HTERT RPE-1 (cell line): ENCODE data around the gene CMIP.
"Not testable (repeated sequence)": the region's sequence is repeated elsewhere in the genome, so short reads cannot be mapped to it uniquely, and the experiment has no call there.

Experiments used
- in situ Hi-C: fragments of 300-500 bp; cut with MboI; formaldehyde crosslinking; loops from 4 replicates; pipeline ENCODE4 v1.14.3; 2020; ENCODE audit warnings: low sequenced_read_pairs

Gene CMIP

GRCh38 chr16:81421126-81421525 is 23.5 kb upstream of the CMIP start:
- in situ Hi-C loops, result no loop called here

- in situ Hi-C loops, result no loop called here
Observed at GRCh38 chr16:81421536-81421935, 23.1 kb upstream of the CMIP start.

- in situ Hi-C loops, result not testable (repeated sequence)
Observed at GRCh38 chr16:81422153-81422552, 22.5 kb upstream of the CMIP start.

- in situ Hi-C loops, result no loop called here
Observed at GRCh38 chr16:81424771-81425170, 19.8 kb upstream of the CMIP start.

GRCh38 chr16:81427219-81427618 is 17.4 kb upstream of the CMIP start:
- in situ Hi-C loops, result no loop called here

- in situ Hi-C loops, result no loop called here
Observed at GRCh38 chr16:81429045-81429521, 15.5 kb upstream of the CMIP start.

- in situ Hi-C loops, result no loop called here
Observed at GRCh38 chr16:81431554-81432353, 12.9 kb upstream of the CMIP start.

GRCh38 chr16:81432937-81433557 is 11.6 kb upstream of the CMIP start:
- in situ Hi-C loops, result no loop called here

- in situ Hi-C loops, result no loop called here
Observed at GRCh38 chr16:81435103-81435502, 9.5 kb upstream of the CMIP start.

GRCh38 chr16:81435567-81435966 is 9.0 kb upstream of the CMIP start:
- in situ Hi-C loops, result no loop called here

- in situ Hi-C loops, result no loop called here
Observed at GRCh38 chr16:81436386-81436785, 8.2 kb upstream of the CMIP start.

GRCh38 chr16:81437865-81438264 is 6.7 kb upstream of the CMIP start:
- in situ Hi-C loops, result no loop called here

- in situ Hi-C loops, result no loop called here
Observed at GRCh38 chr16:81440888-81441761, 3.5 kb upstream of the CMIP start.

GRCh38 chr16:81442220-81442915 is 2.2 kb upstream of the CMIP start:
- in situ Hi-C loops, result no loop called here

- in situ Hi-C loops, result no loop called here
Observed at GRCh38 chr16:81442916-81443687, 1.5 kb upstream of the CMIP start.

GRCh38 chr16:81443688-81444447 is 740 bp upstream of the CMIP start:
- in situ Hi-C loops, result no loop called here

- in situ Hi-C loops, result no loop called here
Observed at GRCh38 chr16:81445143-81445961, 744 bp downstream of the CMIP start.
